ENCODE measurements around the gene FCER1G. TPM values are rescaled to one million over a fixed set of nuclear protein-coding genes. Genes with fewer than 3 reads are reported as not detected.

The FCER1G gene
- total and polyA plus RNA-seq, 9 of the 15 experiments (the other 6 are each of a cell fraction or from before 2014, with no cell fraction given) = 0.15 to 0.69 (median 0.31) TPM; not detected in 2

GRCh38 chr1:161241682-161242081 is 26.6 kb downstream of the FCER1G start:
- no peaks in the 10 kb centered on the region for H3K27me3 ChIP-seq (ENCODE audit: control insufficient read depth in 2 of 2, insufficient read depth in 2 of 2, low read length in 2 of 2)
- peak; percentile 80 for ATAC-seq
- H3K9ac ChIP-seq (ENCODE audit: insufficient read depth in 1 of 2, low read depth in 2 of 2, low read length in 2 of 2) = no peak overlapping the region
- DNase-seq (ENCODE audit: extremely low read depth in 1 of 4, low spot score in 3 of 4) = peak in 2 of 4 experiments; percentile 21 to 36
- no peaks in the 10 kb centered on the region for H4K20me1 ChIP-seq (replicated peaks; ENCODE audit: control insufficient read depth, insufficient read depth, low read length)
- CTCF ChIA-PET (ENCODE audit: low intra/inter-chr PET ratio) = no interaction called here
- POLR2A ChIA-PET = no interaction called here
- H3K4me3 ChIP-seq = no peak overlapping the region
- no peak overlapping the region for H3K27ac ChIP-seq (ENCODE audit: extremely low read depth, low read depth, low read length)
- BruUV-seq (replicated peaks) = no TSS peak
- 4% methylated on average over 3 of the region's 3 CpGs for WGBS (ENCODE audit: insufficient coverage, low coverage, missing lambda C conversion rate)
- H3K9me1 ChIP-seq (ENCODE audit: control insufficient read depth, insufficient read depth, low read length) = no peaks in the 10 kb centered on the region
- H3K4me1 ChIP-seq (replicated peaks in 1 of 2; ENCODE audit: control insufficient read depth in 2 of 2, insufficient read depth in 2 of 2, low read length in 2 of 2) = peaks cover 4 to 15% of the 10 kb centered on the region in 2 experiments; a peak in 4 of 5 replicates
- intact Hi-C loops (cut with micrococcal nuclease) = no loop called here
- H2AFZ ChIP-seq (ENCODE audit: low read depth, low read length) = 0 out of 2 replicates have a peak overlapping the region, but pooled peaks have one; percentile 41
- no peaks in the 10 kb centered on the region for H3K9me3 ChIP-seq (replicated peaks; ENCODE audit: control insufficient read depth, insufficient read depth, low read depth, low read length)
- FAIRE-seq = peak; percentile 82
- no peak overlapping the region for H3K4me2 ChIP-seq (ENCODE audit: insufficient read depth, low read length)
- no peaks in the 10 kb centered on the region for H3K79me2 ChIP-seq (ENCODE audit: control insufficient read depth, insufficient read depth, low read length)
- in situ Hi-C loops (cut with MboI) = no loop called here
- H3K36me3 ChIP-seq (ENCODE audit: control insufficient read depth, insufficient read depth, low read length) = no peaks in the 10 kb centered on the region
- TF ChIP-seq TCF15 (CRISPR knock-in tag; IDR thresholded peaks at IDR 0.05) = no peak
- TF ChIP-seq CTBP1 (IDR thresholded peaks at IDR 0.05; ENCODE audit: borderline replicate concordance) = peak; percentile 80
- no peak for TF ChIP-seq MITF (IDR thresholded peaks at IDR 0.05)
- TF ChIP-seq RFX1 (IDR thresholded peaks at IDR 0.05) = peak; percentile 56
- 0 out of 2 replicates have a peak, but pooled peaks have one; percentile 36 for TF ChIP-seq HMBOX1 (IDR thresholded peaks at IDR 0.05)
- TF ChIP-seq SPI1 (IDR thresholded peaks at IDR 0.05; ENCODE audit: borderline replicate concordance, low read depth, low read length) = peak; percentile 25; the same call in 1 of the 2 replicates
- peak in 1 of 2 experiments; percentile 63; a peak in 2 of 4 replicates for TF ChIP-seq RCOR1 (IDR thresholded peaks at IDR 0.05; ENCODE audit: borderline replicate concordance in 1 of 2, low read depth in 2 of 2, low read length in 2 of 2)
- TF ChIP-seq SMC3 (conservative IDR thresholded peaks at IDR 0.05; ENCODE audit: insufficient read depth, low read depth, low read length) = no peak
- no peak for TF ChIP-seq SMAD3 (CRISPR knock-in tag; conservative IDR thresholded peaks at IDR 0.05)
- TF ChIP-seq ATF2 (CRISPR knock-in tag; IDR thresholded peaks at IDR 0.05) = no peak
- no peak for TF ChIP-seq AFF1 (IDR thresholded peaks at IDR 0.05; ENCODE audit: low read depth in 1 of 2, partially characterized antibody in 2 of 2)
